ENCODE data around the gene DNAI2.

- TF ChIP-seq CTCF (IDR thresholded peaks at IDR 0.05): peak; percentile 37 to 57 (median 52)
- no peak for TF ChIP-seq POLR2A (IDR thresholded peaks at IDR 0.05)
Measured at GRCh38 chr17:74296548-74296936, 22.5 kb downstream of the DNAI2 start.
